ENCODE results near the gene LACTB.

The LACTB gene

GRCh38 chr15:63180746-63181145 lies 59.1 kb downstream of the LACTB start:
- no peak for DNase-seq

- no peak for DNase-seq
These were observed 60.0 kb downstream of the LACTB start for GRCh38 chr15:63181648-63182047.

GRCh38 chr15:63185206-63185605 lies 63.5 kb downstream of the LACTB start:
- no peak for DNase-seq

- DNase-seq, result no peak
These were observed 64.4 kb downstream of the LACTB start for GRCh38 chr15:63186065-63186464.

- no peak for DNase-seq
These were observed 66.0 kb downstream of the LACTB start for GRCh38 chr15:63187589-63188226.

GRCh38 chr15:63188247-63188925 lies 66.7 kb downstream of the LACTB start:
- no peak for DNase-seq

- DNase-seq, result peak; percentile 98
These were observed 67.5 kb downstream of the LACTB start, which contains the start of gene RAB8B for GRCh38 chr15:63188926-63189871. TSS of gene RAB8B (plus strand) at chr15:63189606. CDS start at chr15:63189625, 19 bp downstream.

- no peak for DNase-seq
These were observed 68.5 kb downstream of the LACTB start for GRCh38 chr15:63189941-63190768.

GRCh38 chr15:63190769-63191649 lies 69.3 kb downstream of the LACTB start:
- DNase-seq, result no peak
